HG02840 (cell line): ENCODE results near the gene KLRK1.
A peak's percentile ranks its signal among the peaks of the same experiment; 100 is the strongest.
"Not testable (repeated sequence)": the region's sequence is repeated elsewhere in the genome, so short reads cannot be mapped to it uniquely, and the experiment has no call there.

Experiments used
- ATAC-seq: cut with Tn5 transposase; IDR thresholded peaks from one replicate; pipeline ENCODE4 v1.9.1; 2021; ENCODE audit warnings: mild to moderate bottlenecking, moderate library complexity, moderate number of reproducible peaks; ENCODE audit not compliant: unreplicated experiment, low FRiP score

KLRK1 gene

GRCh38 chr12:10363914-10364814 lies 25.7 kb downstream of the KLRK1 start:
- ATAC-seq = peak; percentile 89

GRCh38 chr12:10363658-10363913 lies 26.3 kb downstream of the KLRK1 start:
- no peak for ATAC-seq

GRCh38 chr12:10362828-10363657 lies 26.8 kb downstream of the KLRK1 start:
- no peak for ATAC-seq

GRCh38 chr12:10362325-10362724 lies 27.5 kb downstream of the KLRK1 start:
- ATAC-seq = no peak

GRCh38 chr12:10361622-10362021 lies 28.2 kb downstream of the KLRK1 start:
- ATAC-seq = no peak

GRCh38 chr12:10361084-10361483 lies 28.8 kb downstream of the KLRK1 start:
- ATAC-seq = no peak

GRCh38 chr12:10358969-10359368 lies 30.9 kb downstream of the KLRK1 start:
- no peak for ATAC-seq

- no peak for ATAC-seq
These were observed 31.7 kb downstream of the KLRK1 start for GRCh38 chr12:10358131-10358530.

GRCh38 chr12:10354502-10354901 lies 35.3 kb downstream of the KLRK1 start:
- no peak for ATAC-seq

GRCh38 chr12:10354071-10354470 lies 35.8 kb downstream of the KLRK1 start:
- no peak for ATAC-seq

- ATAC-seq = not testable (repeated sequence)
These were observed 38.4 kb downstream of the KLRK1 start for GRCh38 chr12:10351457-10351856.

GRCh38 chr12:10341892-10342509 lies 47.8 kb downstream of the KLRK1 start:
- ATAC-seq = no peak

- ATAC-seq = not testable (repeated sequence)
These were observed 48.9 kb downstream of the KLRK1 start for GRCh38 chr12:10340946-10341345.

- no peak for ATAC-seq
These were observed 50.6 kb downstream of the KLRK1 start for GRCh38 chr12:10339053-10339840.

- ATAC-seq = not testable (repeated sequence)
These were observed 51.4 kb downstream of the KLRK1 start for GRCh38 chr12:10338470-10338869.

- ATAC-seq = not testable (repeated sequence)
These were observed 53.6 kb downstream of the KLRK1 start for GRCh38 chr12:10336196-10336595.

GRCh38 chr12:10331642-10332239 lies 58.1 kb downstream of the KLRK1 start:
- ATAC-seq = no peak

GRCh38 chr12:10328691-10329090 lies 61.1 kb downstream of the KLRK1 start:
- ATAC-seq = not testable (repeated sequence)
